AG04449 (cell line): ENCODE measurements around the gene PRKCSH.
A peak's percentile ranks its signal among the peaks of the same experiment; 100 is the strongest.

Experiments
- CTCF ChIA-PET: fragments of 350-600 bp; formaldehyde crosslinking; extraction: SDS; loops from one replicate; lab custom pipeline; 2021; ENCODE audit warnings: antibody characterized with exemption; lab: Yijun Ruan, JAX
- POLR2A ChIA-PET: fragments of 400-600, 350-600 bp; formaldehyde crosslinking; extraction: SDS; loops from one replicate; lab custom pipeline; 2020; ENCODE audit warnings: antibody characterized with exemption, inconsistent platforms; lab: Yijun Ruan, JAX
- DNase-seq: peaks from one replicate; pipeline ENCODE4 v3.0.0-alpha.2; 2010; ENCODE audit warnings: low read depth, low spot score
- H3K4me3 ChIP-seq: 2 replicates; pipeline ENCODE4 v1.5.1; 2011; ENCODE audit warnings: low read depth, mild to moderate bottlenecking, control low read depth, low read length
- TF ChIP-seq, protein P1 (sequence below): IDR thresholded peaks from one replicate; pipeline ENCODE4 v1.5.1; 2011; ENCODE audit warnings: mild to moderate bottlenecking, moderate library complexity, low read length, control low read depth, inconsistent platforms; ENCODE audit not compliant: insufficient read depth; ENCODE audit errors: missing control alignments

The PRKCSH gene

DNA sequence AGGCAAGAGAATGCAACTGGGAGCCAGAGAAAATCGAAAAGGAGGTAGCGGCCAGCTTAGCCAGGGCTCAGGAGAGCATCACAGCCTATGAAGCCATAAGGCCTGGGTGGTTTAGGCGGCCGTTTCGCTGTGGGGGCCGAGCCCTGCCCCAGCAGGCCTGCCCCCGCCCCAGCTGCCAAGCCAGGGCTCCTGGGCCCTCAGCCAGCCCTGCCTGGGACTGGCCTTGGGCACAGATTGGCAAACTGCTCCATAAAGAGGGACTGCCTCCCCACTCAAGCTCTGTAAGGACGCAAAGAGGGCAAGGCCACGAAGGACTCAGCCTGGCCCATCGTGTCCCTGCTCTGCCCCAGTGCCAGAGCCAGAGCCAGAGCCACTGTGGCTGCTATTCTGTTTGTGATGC, 60.0 kb downstream of the PRKCSH start:
- ChIA-PET POLR2A (no interaction called here), CTCF (interaction anchor here (0.9 to 4.7 kb wide), 14 partner anchors 9 to 214 kb away, joined by 3 to 55 read pairs (median 5); no protein-coding TSS in a partner anchor)
- no peak for DNase-seq
- TF ChIP-seq, protein P1, sequence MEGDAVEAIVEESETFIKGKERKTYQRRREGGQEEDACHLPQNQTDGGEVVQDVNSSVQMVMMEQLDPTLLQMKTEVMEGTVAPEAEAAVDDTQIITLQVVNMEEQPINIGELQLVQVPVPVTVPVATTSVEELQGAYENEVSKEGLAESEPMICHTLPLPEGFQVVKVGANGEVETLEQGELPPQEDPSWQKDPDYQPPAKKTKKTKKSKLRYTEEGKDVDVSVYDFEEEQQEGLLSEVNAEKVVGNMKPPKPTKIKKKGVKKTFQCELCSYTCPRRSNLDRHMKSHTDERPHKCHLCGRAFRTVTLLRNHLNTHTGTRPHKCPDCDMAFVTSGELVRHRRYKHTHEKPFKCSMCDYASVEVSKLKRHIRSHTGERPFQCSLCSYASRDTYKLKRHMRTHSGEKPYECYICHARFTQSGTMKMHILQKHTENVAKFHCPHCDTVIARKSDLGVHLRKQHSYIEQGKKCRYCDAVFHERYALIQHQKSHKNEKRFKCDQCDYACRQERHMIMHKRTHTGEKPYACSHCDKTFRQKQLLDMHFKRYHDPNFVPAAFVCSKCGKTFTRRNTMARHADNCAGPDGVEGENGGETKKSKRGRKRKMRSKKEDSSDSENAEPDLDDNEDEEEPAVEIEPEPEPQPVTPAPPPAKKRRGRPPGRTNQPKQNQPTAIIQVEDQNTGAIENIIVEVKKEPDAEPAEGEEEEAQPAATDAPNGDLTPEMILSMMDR: no peak
- H3K4me3 ChIP-seq: no peak overlapping the region

GRCh38 chr19:11495885-11496284, 60.5 kb downstream of the PRKCSH start:
- CTCF ChIA-PET: interaction anchor here (0.6 to 4.7 kb wide), 17 partner anchors 8 to 215 kb away, joined by 3 to 55 read pairs (median 5); no protein-coding TSS in a partner anchor
- POLR2A ChIA-PET: no interaction called here
- DNase-seq: no peak
- TF ChIP-seq, protein P1: no peak
- H3K4me3 ChIP-seq: no peak overlapping the region

- CTCF ChIA-PET: interaction anchor here (0.6 to 4.7 kb wide), 15 partner anchors 8 to 215 kb away, joined by 3 to 55 read pairs (median 5); partner anchors contain the start of gene ECSIT
- DNase-seq: peak; percentile 24
Observed at GRCh38 chr19:11496391-11497163, 61.1 kb downstream of the PRKCSH start.

GRCh38 chr19:11499220-11499726, 63.8 kb downstream of the PRKCSH start:
- DNase-seq: no peak
- no peak overlapping the region for H3K4me3 ChIP-seq
- ChIA-PET POLR2A (no interaction called here), CTCF (interaction anchor here (0.8 kb wide), 1 partner anchor 17 kb away, joined by 4 read pairs; no protein-coding TSS in a partner anchor)
- TF ChIP-seq, protein P1: no peak

More at GRCh38 chr19:11496391-11497163, 61.1 kb downstream of the PRKCSH start:
- no peak overlapping the region for H3K4me3 ChIP-seq
- POLR2A ChIA-PET: no interaction called here
- TF ChIP-seq, protein P1: peak; percentile 80

GRCh38 chr19:11499890-11500420, 64.5 kb downstream of the PRKCSH start:
- ChIA-PET POLR2A (no interaction called here), CTCF (interaction anchor here (1.7 kb wide), 1 partner anchor 18 kb away, joined by 5 read pairs; no protein-coding TSS in a partner anchor)
- DNase-seq: no peak
- no peak overlapping the region for H3K4me3 ChIP-seq
- TF ChIP-seq, protein P1: no peak
